GM21526 (cell line): ENCODE measurements around the gene TCF15.

ENCODE experiments used
- ATAC-seq: cut with Tn5 transposase; IDR thresholded peaks from one replicate; pipeline ENCODE4 v1.9.1; 2021; ENCODE audit warnings: moderate library complexity; ENCODE audit not compliant: unreplicated experiment, low FRiP score

TCF15 gene

GRCh38 chr20:610130-611046 is at the start of gene TCF15:
Gene TCF15, minus strand, starts transcription at chr20:610309. Its CDS starts 72 bp downstream, at chr20:610237.
- no peak for ATAC-seq

GRCh38 chr20:658731-659291 is 48.7 kb upstream of the TCF15 start:
- no peak for ATAC-seq

GRCh38 chr20:658202-658601 is 48.1 kb upstream of the TCF15 start:
- ATAC-seq = no peak

GRCh38 chr20:655726-656624 is 45.9 kb upstream of the TCF15 start:
- ATAC-seq = no peak

GRCh38 chr20:654417-654750 is 44.3 kb upstream of the TCF15 start:
- no peak for ATAC-seq

GRCh38 chr20:653590-654416 is 43.7 kb upstream of the TCF15 start:
- ATAC-seq = no peak

GRCh38 chr20:653110-653589 is 43.0 kb upstream of the TCF15 start, which contains the start of gene SRXN1:
Gene SRXN1, minus strand, starts transcription at chr20:653200. Its CDS starts 15 bp downstream, at chr20:653185.
- peak; percentile 87 for ATAC-seq

GRCh38 chr20:652615-653109 is 42.6 kb upstream of the TCF15 start:
- ATAC-seq = peak; percentile 21

- no peak for ATAC-seq
These were observed 41.9 kb upstream of the TCF15 start for GRCh38 chr20:651713-652614.

- no peak for ATAC-seq
These were observed 40.8 kb upstream of the TCF15 start for GRCh38 chr20:650954-651353.

GRCh38 chr20:650281-650680 is 40.2 kb upstream of the TCF15 start:
- ATAC-seq = no peak

- ATAC-seq = no peak
These were observed 37.4 kb upstream of the TCF15 start for GRCh38 chr20:647479-648019.

- ATAC-seq = no peak
These were observed 36.7 kb upstream of the TCF15 start for GRCh38 chr20:646868-647233.

GRCh38 chr20:646107-646867 is 36.2 kb upstream of the TCF15 start:
- no peak for ATAC-seq

GRCh38 chr20:645318-646106 is 35.4 kb upstream of the TCF15 start:
- ATAC-seq = peak; percentile 60

- no peak for ATAC-seq
These were observed 34.7 kb upstream of the TCF15 start for GRCh38 chr20:644692-645317.
